ENCODE results near the gene ZNF334. TPM values are rescaled to one million over a fixed set of nuclear protein-coding genes. Genes with fewer than 3 reads are reported as not detected.

Gene ZNF334
- polyA plus RNA-seq, 1 experiment = 4.0 TPM

DNA sequence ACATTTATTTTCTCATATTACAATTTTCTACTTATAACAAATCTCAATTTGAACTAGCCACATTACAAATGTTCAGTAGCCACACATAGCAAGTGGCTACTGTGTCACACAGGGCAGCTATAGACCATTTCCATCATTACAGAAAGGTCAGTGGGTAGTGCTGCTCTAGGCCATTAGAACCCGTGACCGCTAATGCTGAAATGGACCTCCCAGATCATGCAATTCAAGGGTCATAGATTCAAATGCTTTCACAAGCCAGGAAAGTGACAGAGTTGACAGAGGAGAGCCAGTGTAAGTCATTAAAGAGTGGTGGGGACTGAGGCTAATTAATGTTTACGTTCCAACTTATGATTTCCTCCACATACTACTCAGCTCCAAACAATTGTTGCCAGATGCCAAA, 40.6 kb upstream of the ZNF334 start:
- TF ChIP-seq, protein P1, sequence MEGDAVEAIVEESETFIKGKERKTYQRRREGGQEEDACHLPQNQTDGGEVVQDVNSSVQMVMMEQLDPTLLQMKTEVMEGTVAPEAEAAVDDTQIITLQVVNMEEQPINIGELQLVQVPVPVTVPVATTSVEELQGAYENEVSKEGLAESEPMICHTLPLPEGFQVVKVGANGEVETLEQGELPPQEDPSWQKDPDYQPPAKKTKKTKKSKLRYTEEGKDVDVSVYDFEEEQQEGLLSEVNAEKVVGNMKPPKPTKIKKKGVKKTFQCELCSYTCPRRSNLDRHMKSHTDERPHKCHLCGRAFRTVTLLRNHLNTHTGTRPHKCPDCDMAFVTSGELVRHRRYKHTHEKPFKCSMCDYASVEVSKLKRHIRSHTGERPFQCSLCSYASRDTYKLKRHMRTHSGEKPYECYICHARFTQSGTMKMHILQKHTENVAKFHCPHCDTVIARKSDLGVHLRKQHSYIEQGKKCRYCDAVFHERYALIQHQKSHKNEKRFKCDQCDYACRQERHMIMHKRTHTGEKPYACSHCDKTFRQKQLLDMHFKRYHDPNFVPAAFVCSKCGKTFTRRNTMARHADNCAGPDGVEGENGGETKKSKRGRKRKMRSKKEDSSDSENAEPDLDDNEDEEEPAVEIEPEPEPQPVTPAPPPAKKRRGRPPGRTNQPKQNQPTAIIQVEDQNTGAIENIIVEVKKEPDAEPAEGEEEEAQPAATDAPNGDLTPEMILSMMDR (IDR thresholded peaks at IDR 0.05; ENCODE audit: low read depth, low read length) = no peak
- Histone ChIP-seq H3K4me3 (ENCODE audit: low read depth, low read length) (no peak overlapping the region), H3K27ac (ENCODE audit: low read depth, low read length) (no peak overlapping the region), H3K9me3 (ENCODE audit: control insufficient read depth, insufficient read depth, low read length) (no peaks in the 10 kb centered on the region), H3K27me3 (ENCODE audit: control insufficient read depth, insufficient read depth, low read length) (peaks cover 6% of the 10 kb centered on the region)
- CTCF ChIA-PET = no interaction called here
- DNase-seq (ENCODE audit: low read depth, low spot score) = no peak
- POLR2A ChIA-PET = no interaction called here

DNA sequence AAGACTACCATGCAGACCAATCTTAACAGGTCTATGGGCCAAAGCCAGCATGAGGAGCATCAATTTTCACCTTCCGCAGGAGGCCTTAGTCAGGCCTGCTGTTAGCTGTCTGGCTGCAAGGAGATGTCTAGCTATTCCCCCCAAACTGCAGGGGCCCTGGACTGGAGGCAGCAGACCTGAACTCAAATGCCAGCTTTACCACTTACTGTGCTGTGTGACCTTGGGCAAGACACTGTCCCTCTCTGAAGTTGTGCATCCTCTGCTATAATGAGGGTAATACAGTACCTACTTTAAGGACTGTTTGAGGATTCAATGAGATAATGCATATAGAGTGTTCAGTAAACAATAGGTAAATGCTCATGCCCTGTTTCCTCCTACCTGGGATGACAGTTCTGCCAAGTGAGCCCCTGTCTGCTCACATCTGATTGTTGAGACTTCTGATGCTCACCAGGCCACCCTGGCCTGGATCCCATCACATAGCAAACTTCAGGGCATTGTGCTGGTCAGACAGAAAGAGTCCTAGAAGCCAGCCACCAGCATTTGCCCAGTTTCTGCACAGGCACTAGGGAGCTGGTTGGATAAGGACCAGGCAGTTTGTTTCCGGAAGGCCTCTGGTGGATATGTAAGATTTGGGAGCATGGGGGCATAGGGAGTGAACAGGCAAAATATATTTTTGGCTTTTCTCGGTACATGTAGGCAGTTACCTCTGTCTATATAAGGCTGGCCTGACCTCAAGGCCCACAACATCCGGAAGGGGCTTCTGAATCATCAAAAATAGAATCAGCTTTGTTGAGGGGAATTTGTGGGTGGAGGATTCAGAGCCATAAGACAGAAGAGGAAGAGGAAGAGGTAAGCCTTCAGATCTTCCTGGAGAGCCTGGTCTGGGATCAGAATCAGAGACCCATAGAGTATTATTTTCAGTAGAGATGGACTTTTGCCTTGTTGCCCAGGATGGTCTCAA, 39.4 kb upstream of the ZNF334 start:
- ChIA-PET CTCF (interaction anchor here (0.8 to 2.0 kb wide), 2 partner anchors 9 to 10 kb away, joined by 5 read pairs; no protein-coding TSS in a partner anchor), POLR2A (no interaction called here)
- H3K4me3 ChIP-seq (ENCODE audit: low read depth, low read length) = no peak overlapping the region
- TF ChIP-seq, protein P1 (IDR thresholded peaks at IDR 0.05; ENCODE audit: low read depth, low read length) = no peak
- no peak for DNase-seq (ENCODE audit: low read depth, low spot score)
- no peaks in the 10 kb centered on the region for H3K9me3 ChIP-seq (ENCODE audit: control insufficient read depth, insufficient read depth, low read length)
- no peak overlapping the region for H3K27ac ChIP-seq (ENCODE audit: low read depth, low read length)
- peaks cover 6% of the 10 kb centered on the region for H3K27me3 ChIP-seq (ENCODE audit: control insufficient read depth, insufficient read depth, low read length)

DNA sequence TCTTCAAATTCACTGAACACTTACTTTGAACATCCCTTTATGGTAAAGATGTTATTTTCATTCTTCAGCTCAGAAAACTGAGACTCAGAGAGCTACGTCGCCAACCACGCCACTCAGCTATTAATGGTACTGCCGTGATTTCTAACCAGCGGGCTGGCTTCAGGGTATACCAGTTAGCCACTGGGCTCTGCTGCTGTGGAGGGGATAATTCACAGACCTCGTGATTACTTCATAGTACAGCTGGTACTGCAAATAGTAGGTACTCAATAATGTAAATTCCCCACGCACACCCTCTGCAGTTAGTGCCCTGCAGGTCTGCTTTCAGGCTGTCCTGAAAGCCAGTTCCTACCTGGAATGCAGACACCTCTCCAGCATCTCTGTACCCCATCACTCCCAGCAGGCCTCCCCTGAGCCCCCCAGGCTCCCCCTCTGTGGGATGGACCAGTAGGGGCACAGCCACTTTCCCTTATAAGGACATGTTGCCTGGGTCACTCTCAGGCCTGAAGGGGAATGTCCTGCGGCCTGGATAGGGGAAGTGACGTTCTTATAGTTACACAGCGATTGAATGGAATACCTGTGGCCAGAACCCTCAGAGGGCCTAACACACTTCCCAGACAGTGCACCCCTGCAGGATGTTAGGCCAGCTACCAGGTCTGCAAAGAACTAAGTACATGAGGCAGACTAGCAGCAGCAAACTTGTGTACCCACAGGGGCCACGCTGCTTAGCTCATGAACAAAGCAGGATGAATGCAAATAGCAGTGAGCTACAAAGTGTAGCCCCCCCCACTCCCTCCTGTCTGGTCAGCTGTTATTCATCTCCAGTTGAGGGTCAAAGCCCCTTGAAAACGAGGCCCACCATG, 38.4 kb upstream of the ZNF334 start:
- no peak for DNase-seq (ENCODE audit: low read depth, low spot score)
- peaks cover 6% of the 10 kb centered on the region for H3K27me3 ChIP-seq (ENCODE audit: control insufficient read depth, insufficient read depth, low read length)
- TF ChIP-seq, protein P1 (IDR thresholded peaks at IDR 0.05; ENCODE audit: low read depth, low read length) = no peak
- CTCF ChIA-PET = interaction anchor here (0.6 to 2.0 kb wide), 3 partner anchors 10 to 127 kb away, joined by 3 to 5 read pairs (median 5); no protein-coding TSS in a partner anchor
- no peaks in the 10 kb centered on the region for H3K9me3 ChIP-seq (ENCODE audit: control insufficient read depth, insufficient read depth, low read length)
- no peak overlapping the region for H3K27ac ChIP-seq (ENCODE audit: low read depth, low read length)
- no peak overlapping the region for H3K4me3 ChIP-seq (ENCODE audit: low read depth, low read length)
- POLR2A ChIA-PET = no interaction called here

DNA sequence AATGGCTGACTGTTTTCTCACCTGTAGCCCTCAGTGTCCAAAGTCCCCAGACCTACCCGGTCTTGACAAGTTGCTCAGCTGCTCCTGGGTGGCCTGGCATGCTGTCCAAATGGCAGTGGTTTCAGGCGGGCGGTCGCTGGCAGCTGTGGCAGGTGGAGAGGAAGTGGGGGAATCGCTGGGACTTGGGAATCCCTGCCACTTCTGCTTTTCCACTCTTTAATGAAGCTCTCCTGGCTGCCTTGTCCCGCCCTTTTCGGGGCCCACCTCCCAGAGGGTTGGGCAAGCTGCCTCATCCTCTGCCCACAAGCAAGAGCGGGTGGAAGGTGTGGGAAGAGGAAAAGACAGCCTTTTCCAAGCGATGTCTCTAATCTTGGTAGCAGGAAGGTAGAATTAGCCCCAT, 37.1 kb upstream of the ZNF334 start, which contains the start of gene OCSTAMP:
Gene OCSTAMP (minus strand): TSS at position 194 of the 400 bp plus-strand sequence. CDS start 94 bp downstream, at position 100.
- ChIA-PET POLR2A (no interaction called here), CTCF (interaction anchor here (2.0 kb wide), 1 partner anchor 13 kb away, joined by 5 read pairs; no protein-coding TSS in a partner anchor)
- Histone ChIP-seq H3K9me3 (ENCODE audit: control insufficient read depth, insufficient read depth, low read length) (no peaks in the 10 kb centered on the region; the same call in 1 of the 2 replicates), H3K27me3 (ENCODE audit: control insufficient read depth, insufficient read depth, low read length) (peaks cover 3% of the 10 kb centered on the region), H3K4me3 (ENCODE audit: low read depth, low read length) (no peak within 1 kb of the TSS), H3K27ac (ENCODE audit: low read depth, low read length) (no peak within 1 kb of the TSS)
- DNase-seq (ENCODE audit: low read depth, low spot score) = no peak
- TF ChIP-seq, protein P1 (IDR thresholded peaks at IDR 0.05; ENCODE audit: low read depth, low read length) = no peak
